ENCODE results near the gene GHSR. TPM values are rescaled to one million over a fixed set of nuclear protein-coding genes. Genes with fewer than 3 reads are reported as not detected.

Gene GHSR
- total RNA-seq, 1 experiment from 2014 or later: not detected

GRCh38 chr3:172465281-172465680 lies 17.0 kb upstream of the GHSR start:
- TF ChIP-seq TCF7L2 (IDR thresholded peaks at IDR 0.05; ENCODE audit: borderline replicate concordance, extremely low read depth, insufficient read depth, insufficient read length) (no peak), SIN3A (IDR thresholded peaks at IDR 0.05; ENCODE audit: low read depth) (0 out of 2 replicates have a peak, but pooled peaks have one; percentile 24), RAD21 (IDR thresholded peaks at IDR 0.05; ENCODE audit: low read depth) (no peak), CEBPB (IDR thresholded peaks at IDR 0.05; ENCODE audit: low read depth) (0 out of 2 replicates have a peak, but pooled peaks have one; percentile 23), SP1 (IDR thresholded peaks at IDR 0.05; ENCODE audit: low read depth) (peak; percentile 40; the same call in 1 of the 2 replicates)
- no peaks in the 10 kb centered on the region for H3K27me3 ChIP-seq (ENCODE audit: insufficient read depth, low read length)
- H4K20me1 ChIP-seq (ENCODE audit: insufficient read depth): no peaks in the 10 kb centered on the region
- H3K9ac ChIP-seq (ENCODE audit: low read length): no peak overlapping the region
- H3K9me3 ChIP-seq (ENCODE audit: control insufficient read depth in 1 of 2, insufficient read depth in 1 of 2, low read depth in 1 of 2, low read length in 2 of 2): no peaks in the 10 kb centered on the region
- no peak overlapping the region for H2AFZ ChIP-seq (ENCODE audit: low read depth, low read length, poor library complexity, severe bottlenecking)
- H3K4me1 ChIP-seq (ENCODE audit: control insufficient read depth in 1 of 2, insufficient read depth in 2 of 2, low read length in 2 of 2): peaks cover 27 to 39% of the 10 kb centered on the region in 2 experiments
- ATAC-seq (no peak), DNase-seq (ENCODE audit: low read depth, low spot score) (no peak)
- H3K4me2 ChIP-seq (ENCODE audit: low read length): peak overlapping the region; percentile 9; the same call in 1 of the 2 replicates
- intact Hi-C loops (cut with micrococcal nuclease): no loop called here
- H3K27ac ChIP-seq (ENCODE audit: low read depth, low read length): no peak overlapping the region
- H3K79me2 ChIP-seq (ENCODE audit: insufficient read depth, low read length): no peaks in the 10 kb centered on the region
- no peaks in the 10 kb centered on the region for H3K36me3 ChIP-seq (ENCODE audit: control insufficient read depth in 1 of 2, insufficient read depth in 2 of 2, low read length in 2 of 2)
- H3K9me2 ChIP-seq (ENCODE audit: insufficient read depth): no peaks in the 10 kb centered on the region
- ChIA-PET CTCF (interaction anchor here (1.0 kb wide), 1 partner anchor 12 kb away, joined by 4 read pairs; no protein-coding TSS in a partner anchor), POLR2A (no interaction called here), RAD21 (ENCODE audit: low non-redundant PET in 1 of 2, low total read pairs in 2 of 2, uncharacterized antibody in 2 of 2, unreplicated experiment in 2 of 2) (no interaction called here)
- no peak overlapping the region for H3K4me3 ChIP-seq (replicated peaks in 1 of 2; ENCODE audit: low read depth in 1 of 2, low read length in 2 of 2)
- BruUV-seq (replicated peaks): no TSS peak

GRCh38 chr3:172464306-172464705 lies 16.1 kb upstream of the GHSR start:
- no peak for DNase-seq (ENCODE audit: low read depth, low spot score)
- peaks cover 27 to 39% of the 10 kb centered on the region in 2 experiments for H3K4me1 ChIP-seq (ENCODE audit: control insufficient read depth in 1 of 2, insufficient read depth in 2 of 2, low read length in 2 of 2)
- no peaks in the 10 kb centered on the region for H3K79me2 ChIP-seq (ENCODE audit: insufficient read depth, low read length)
- no TSS peak for BruUV-seq (replicated peaks)
- H3K4me3 ChIP-seq (replicated peaks in 1 of 2; ENCODE audit: low read depth in 1 of 2, low read length in 2 of 2): no peak overlapping the region
- no peaks in the 10 kb centered on the region for H4K20me1 ChIP-seq (ENCODE audit: insufficient read depth)
- no peak overlapping the region for H3K9ac ChIP-seq (ENCODE audit: low read length)
- ChIA-PET RAD21 (ENCODE audit: low non-redundant PET in 1 of 2, low total read pairs in 2 of 2, uncharacterized antibody in 2 of 2, unreplicated experiment in 2 of 2) (no interaction called here), POLR2A (no interaction called here), CTCF (interaction anchor here (0.6 kb wide), 1 partner anchor 273 kb away, joined by 3 read pairs; no protein-coding TSS in a partner anchor)
- no peaks in the 10 kb centered on the region for H3K9me3 ChIP-seq (ENCODE audit: control insufficient read depth in 1 of 2, insufficient read depth in 1 of 2, low read depth in 1 of 2, low read length in 2 of 2)
- H2AFZ ChIP-seq (ENCODE audit: low read depth, low read length, poor library complexity, severe bottlenecking): no peak overlapping the region
- no peak overlapping the region for H3K4me2 ChIP-seq (ENCODE audit: low read length)
- TF ChIP-seq POLR2AphosphoS5 (IDR thresholded peaks at IDR 0.05; ENCODE audit: low read depth, low read length) (no peak), EGR1 (IDR thresholded peaks at IDR 0.05; ENCODE audit: low read depth) (no peak), MAX (IDR thresholded peaks at IDR 0.05) (no peak), SRF (IDR thresholded peaks at IDR 0.05; ENCODE audit: low read depth) (no peak), ZBTB33 (IDR thresholded peaks at IDR 0.05; ENCODE audit: extremely low read depth, insufficient replicate concordance, low read length) (no peak), CBX3 (IDR thresholded peaks at IDR 0.05; ENCODE audit: low read depth) (no peak), EZH2phosphoT487 (IDR thresholded peaks at IDR 0.05; ENCODE audit: borderline replicate concordance) (no peak), FOSL1 (IDR thresholded peaks at IDR 0.05; ENCODE audit: low read depth) (no peak), SIN3A (IDR thresholded peaks at IDR 0.05; ENCODE audit: low read depth) (no peak), REST (IDR thresholded peaks at IDR 0.05; ENCODE audit: low read depth) (no peak)
- H3K36me3 ChIP-seq (ENCODE audit: control insufficient read depth in 1 of 2, insufficient read depth in 2 of 2, low read length in 2 of 2): no peaks in the 10 kb centered on the region
- H3K9me2 ChIP-seq (ENCODE audit: insufficient read depth): no peaks in the 10 kb centered on the region
- intact Hi-C loops (cut with micrococcal nuclease): no loop called here
- ATAC-seq: no peak
- H3K27me3 ChIP-seq (ENCODE audit: insufficient read depth, low read length): no peaks in the 10 kb centered on the region
- H3K27ac ChIP-seq (ENCODE audit: low read depth, low read length): no peak overlapping the region
